KOPT-K1 (cell line): ENCODE measurements around the gene TMEM72.
A peak's percentile ranks its signal among the peaks of the same experiment; 100 is the strongest.

Experiments used
- H3K27ac ChIP-seq: fragments of 200-600 bp; sonication (generic); 2 replicates; pipeline ENCODE4 v1.5.1; 2016; ENCODE audit warnings: antibody characterized with exemption, mild to moderate bottlenecking, low read depth, low read length; ENCODE audit not compliant: poor library complexity, severe bottlenecking
- H3K36me3 ChIP-seq: fragments of 200-600 bp; sonication (generic); 2 replicates; pipeline ENCODE4 v1.5.1; 2017; ENCODE audit warnings: antibody characterized with exemption, mild to moderate bottlenecking, low read length, moderate library complexity; ENCODE audit not compliant: insufficient read depth
- H3K9me3 ChIP-seq: fragments of 200-600 bp; sonication (generic); 2 replicates; pipeline ENCODE4 v1.5.1; 2017; ENCODE audit warnings: antibody characterized with exemption, low read length, mild to moderate bottlenecking; ENCODE audit not compliant: insufficient read depth, poor library complexity, severe bottlenecking

TMEM72 gene

GRCh38 chr10:44966816-44967509, 55.8 kb downstream of the TMEM72 start:
- Histone ChIP-seq H3K27ac (peak overlapping the region; percentile 73), H3K9me3 (no peaks in the 10 kb centered on the region), H3K36me3 (no peaks in the 10 kb centered on the region)

GRCh38 chr10:44967616-44968015, 56.5 kb downstream of the TMEM72 start:
- H3K27ac ChIP-seq, result peak overlapping the region; percentile 73

GRCh38 chr10:44968091-44968490, 57.0 kb downstream of the TMEM72 start:
- peak overlapping the region; percentile 73 for H3K27ac ChIP-seq
- no peaks in the 10 kb centered on the region for H3K9me3 ChIP-seq
- H3K36me3 ChIP-seq, result no peaks in the 10 kb centered on the region

More at GRCh38 chr10:44967616-44968015, 56.5 kb downstream of the TMEM72 start:
- Histone ChIP-seq H3K9me3 (no peaks in the 10 kb centered on the region), H3K36me3 (no peaks in the 10 kb centered on the region)

GRCh38 chr10:44968500-44969400, 57.6 kb downstream of the TMEM72 start:
- Histone ChIP-seq H3K9me3 (no peaks in the 10 kb centered on the region), H3K27ac (peak overlapping the region; percentile 73), H3K36me3 (no peaks in the 10 kb centered on the region)

GRCh38 chr10:44969854-44970253, 58.7 kb downstream of the TMEM72 start:
- Histone ChIP-seq H3K27ac (no peak overlapping the region), H3K9me3 (no peaks in the 10 kb centered on the region), H3K36me3 (no peaks in the 10 kb centered on the region)

DNA sequence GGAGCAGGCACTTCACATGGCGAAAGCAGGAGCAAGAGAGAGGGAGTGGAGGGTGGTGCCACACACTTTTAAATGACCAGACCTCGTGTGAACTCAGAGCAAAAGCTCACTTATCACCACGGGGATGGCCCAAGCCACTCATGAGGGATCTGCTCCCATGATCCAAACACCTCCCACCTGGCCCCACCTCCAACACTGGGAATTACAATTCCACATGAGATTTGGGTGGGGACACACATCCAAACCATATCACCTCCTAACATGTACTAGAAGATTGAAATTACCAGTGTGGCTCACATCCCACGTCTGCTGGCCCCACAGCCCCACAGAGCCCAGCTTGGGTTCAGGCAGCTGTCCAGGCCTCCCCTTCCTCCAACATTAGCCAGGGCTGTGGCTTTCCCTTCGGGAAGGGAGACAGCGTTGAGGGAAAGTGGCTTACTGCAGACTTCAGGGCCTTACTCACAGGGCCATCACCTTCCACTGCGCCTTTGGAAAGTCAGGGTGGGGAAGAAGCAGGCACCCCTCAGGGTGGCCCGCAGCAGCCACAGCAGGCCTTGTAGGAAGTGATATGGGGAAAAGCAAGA, 59.8 kb downstream of the TMEM72 start:
- H3K27ac ChIP-seq, result no peak overlapping the region
- H3K9me3 ChIP-seq, result no peaks in the 10 kb centered on the region
- H3K36me3 ChIP-seq, result no peaks in the 10 kb centered on the region

DNA sequence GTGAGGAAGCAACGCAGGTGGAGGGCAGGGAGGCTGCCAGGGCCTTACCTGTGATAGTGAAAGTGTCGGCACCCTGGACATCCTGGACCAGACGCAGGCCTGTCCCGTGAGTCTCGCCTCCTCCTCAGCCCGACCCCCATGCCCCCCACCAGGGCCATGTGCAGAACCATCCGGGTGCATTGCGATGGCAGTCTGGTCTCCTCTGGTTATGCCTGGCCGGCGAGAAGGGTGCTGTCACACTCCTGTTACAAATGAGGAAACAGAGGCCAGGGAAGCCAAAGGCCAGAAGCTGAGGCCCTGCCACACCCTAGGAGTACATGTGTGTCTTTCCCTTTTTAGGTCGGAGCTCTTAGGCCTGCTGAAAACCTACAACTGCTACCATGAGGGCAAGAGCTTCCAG, 60.3 kb downstream of the TMEM72 start:
- Histone ChIP-seq H3K36me3 (no peaks in the 10 kb centered on the region), H3K27ac (no peak overlapping the region), H3K9me3 (no peaks in the 10 kb centered on the region)

DNA sequence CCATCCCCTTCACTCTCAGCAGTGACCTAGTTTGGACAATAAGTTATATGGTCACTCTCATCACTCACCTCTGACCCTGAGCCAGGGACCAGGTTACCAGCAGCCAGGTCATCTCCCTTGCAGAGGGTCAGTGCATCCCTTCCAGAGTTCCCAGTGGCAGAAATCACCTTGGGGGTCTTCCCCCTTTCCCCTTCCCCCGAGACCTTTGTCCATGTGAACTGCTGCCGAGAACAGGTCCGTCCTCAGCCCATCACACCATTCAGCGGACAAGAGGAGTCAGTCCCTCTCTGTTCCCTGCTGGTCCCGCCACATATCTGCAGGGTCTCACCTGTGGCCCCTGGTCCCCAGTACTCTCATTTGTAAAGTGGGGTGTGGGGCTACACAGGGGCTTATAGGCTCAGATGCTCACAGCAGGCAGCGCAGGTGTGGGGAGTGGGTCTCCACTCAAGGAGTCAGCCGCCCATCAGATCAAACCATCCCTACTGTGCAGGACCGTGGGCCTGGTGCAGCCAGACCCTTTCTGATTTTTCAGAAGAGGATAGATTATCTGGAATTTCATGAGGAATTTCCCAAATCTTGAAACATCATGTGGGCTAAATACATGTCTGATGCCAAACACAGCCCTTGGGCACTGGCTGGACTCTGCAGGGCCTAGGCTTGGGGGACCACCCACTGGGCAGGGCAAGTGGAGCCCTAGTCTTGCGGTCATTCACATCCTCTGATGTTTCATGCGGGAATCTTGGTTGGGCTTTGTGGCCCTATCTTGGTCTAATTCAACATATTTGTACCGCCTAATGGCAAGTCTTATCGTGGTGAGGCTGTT, 61.0 kb downstream of the TMEM72 start:
- H3K27ac ChIP-seq, result no peak overlapping the region
- H3K9me3 ChIP-seq, result no peaks in the 10 kb centered on the region
- H3K36me3 ChIP-seq, result no peaks in the 10 kb centered on the region

DNA sequence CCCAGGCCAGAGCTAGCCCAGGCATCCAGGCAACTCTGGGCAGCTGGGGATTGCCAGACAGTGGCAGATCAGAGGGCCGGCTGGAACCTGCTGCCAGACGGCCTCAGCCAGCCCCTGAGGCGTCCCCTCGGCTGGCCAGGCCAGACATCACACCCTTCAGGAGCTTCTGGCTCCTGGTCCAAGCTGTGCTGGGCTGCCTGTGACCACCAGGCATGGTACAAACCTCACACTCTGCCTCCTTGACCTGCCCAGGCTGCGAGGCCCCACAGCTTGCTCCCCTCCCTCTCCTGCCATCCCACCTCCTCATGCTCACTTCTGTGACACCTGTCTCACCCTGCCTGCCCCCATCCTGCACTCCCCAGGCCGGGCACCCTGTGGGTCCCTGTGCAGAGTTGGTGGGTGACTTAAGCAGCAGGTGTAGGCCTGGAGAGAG, 61.8 kb downstream of the TMEM72 start:
- no peaks in the 10 kb centered on the region for H3K36me3 ChIP-seq
- no peaks in the 10 kb centered on the region for H3K9me3 ChIP-seq
- H3K27ac ChIP-seq, result peak overlapping the region; percentile 81

DNA sequence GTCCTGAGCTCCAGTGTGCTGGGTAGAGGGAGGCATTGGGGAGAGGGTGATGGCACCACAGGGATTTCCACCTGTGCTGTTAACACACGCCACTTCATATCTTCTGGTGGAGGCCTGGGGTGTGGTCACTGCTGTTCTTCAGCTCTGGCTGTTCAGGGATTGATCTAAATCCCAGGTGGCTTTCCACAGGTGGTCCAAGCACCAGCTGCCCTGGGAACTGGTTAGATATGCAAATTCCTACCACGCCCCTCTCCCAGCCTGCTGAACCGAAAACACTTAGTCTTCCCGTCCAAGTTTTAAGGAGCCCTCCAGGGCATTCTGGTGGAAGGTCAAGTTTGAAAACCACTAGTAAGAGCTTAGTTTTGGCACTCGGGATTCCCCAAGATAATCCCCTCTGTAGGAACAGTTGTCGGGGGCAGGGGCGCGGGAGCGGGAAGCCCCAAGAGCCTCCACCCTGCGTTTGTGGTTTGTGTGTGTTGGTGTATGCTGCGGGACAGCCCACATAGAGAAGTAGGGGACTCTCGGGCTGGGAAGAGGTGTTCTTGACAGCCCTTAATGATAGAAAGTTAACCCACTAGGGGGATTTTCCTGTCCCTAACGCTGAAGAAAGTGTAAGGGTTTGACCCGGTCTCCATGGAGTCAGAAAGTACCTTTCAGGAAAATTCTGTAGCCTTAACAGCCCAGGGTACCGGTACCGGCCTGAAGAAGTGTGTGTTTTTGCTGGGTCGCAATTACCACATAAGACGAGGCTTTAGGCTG, 62.4 kb downstream of the TMEM72 start:
- Histone ChIP-seq H3K9me3 (no peaks in the 10 kb centered on the region), H3K36me3 (no peaks in the 10 kb centered on the region), H3K27ac (peak overlapping the region; percentile 81)

- H3K27ac ChIP-seq, result peak overlapping the region; percentile 81
- H3K36me3 ChIP-seq, result no peaks in the 10 kb centered on the region
- H3K9me3 ChIP-seq, result no peaks in the 10 kb centered on the region
Measured at GRCh38 chr10:44974082-44974627, 63.0 kb downstream of the TMEM72 start.

- no peaks in the 10 kb centered on the region for H3K36me3 ChIP-seq
- H3K27ac ChIP-seq, result peak overlapping the region; percentile 81
- H3K9me3 ChIP-seq, result no peaks in the 10 kb centered on the region
Measured at GRCh38 chr10:44974628-44975430, 63.7 kb downstream of the TMEM72 start.
